GM03348 (cell line): Measurements from ENCODE around the gene DDN.

Experiments used
- DNase-seq: peaks from one replicate; pipeline ENCODE4 v3.0.0; 2012; ENCODE audit warnings: low spot score

DDN gene

GRCh38 chr12:49031573-49032161 is 32.5 kb upstream of the DDN start:
- no peak for DNase-seq

GRCh38 chr12:49030714-49031572 is 31.8 kb upstream of the DDN start:
- no peak for DNase-seq

GRCh38 chr12:49030119-49030518 is 30.9 kb upstream of the DDN start:
- DNase-seq, result no peak

- no peak for DNase-seq
Observed at GRCh38 chr12:49028666-49029275, 29.6 kb upstream of the DDN start.

GRCh38 chr12:49027846-49028555 is 28.8 kb upstream of the DDN start:
- no peak for DNase-seq

- DNase-seq, result no peak
Observed at GRCh38 chr12:49026678-49027480, 27.7 kb upstream of the DDN start.

GRCh38 chr12:49026101-49026500 is 26.9 kb upstream of the DDN start:
- DNase-seq, result no peak

GRCh38 chr12:49025463-49025862 is 26.3 kb upstream of the DDN start:
- DNase-seq, result no peak

GRCh38 chr12:49024543-49024942 is 25.4 kb upstream of the DDN start:
- DNase-seq, result no peak

- no peak for DNase-seq
Observed at GRCh38 chr12:49023812-49024211, 24.6 kb upstream of the DDN start.

GRCh38 chr12:49022558-49023178 is 23.5 kb upstream of the DDN start:
- no peak for DNase-seq

- no peak for DNase-seq
Observed at GRCh38 chr12:49021292-49021915, 22.2 kb upstream of the DDN start.

- no peak for DNase-seq
Observed at GRCh38 chr12:49020441-49020840, 21.3 kb upstream of the DDN start.

- DNase-seq, result peak; percentile 67
Observed at GRCh38 chr12:49019443-49020324, 20.5 kb upstream of the DDN start.

- DNase-seq, result no peak
Observed at GRCh38 chr12:49019120-49019430, 19.9 kb upstream of the DDN start.

GRCh38 chr12:49018261-49019119 is 19.3 kb upstream of the DDN start, which contains the start of gene PRKAG1:
TSS of gene PRKAG1 (minus strand) at chr12:49018776. CDS start at chr12:49018740, 36 bp downstream.
- DNase-seq, result peak; percentile 99

GRCh38 chr12:49017891-49018260 is 18.7 kb upstream of the DDN start:
- peak; percentile 70 for DNase-seq

GRCh38 chr12:49015196-49015595 is 16.0 kb upstream of the DDN start:
- no peak for DNase-seq

GRCh38 chr12:49014547-49014946 is 15.4 kb upstream of the DDN start:
- peak; percentile 47 for DNase-seq
